Gastrocnemius medialis (tissue), 4 donors: ENCODE results near the gene RNASE13. TPM values are rescaled to one million over a fixed set of nuclear protein-coding genes. Genes with fewer than 3 reads are reported as not detected.

Source experiments
- ATAC-seq, 2 donors: fragments of 150-250 bp; one replicate each; pipeline ENCODE4 v1.9.1; 2016
- DNase-seq, 2 donors: peaks; one replicate each; pipeline ENCODE4 v3.0.0-alpha.2; 2019
- H3K27ac ChIP-seq, 4 donors: fragments of 200-600 bp; sonication (generic); 1 replicate in 1 of 4; 2 replicates in 3 of 4; pipeline ENCODE4 v1.5.1; 2016 to 2018; ENCODE audit warnings: mild to moderate bottlenecking in 2 of 4, moderate library complexity in 1 of 4
- H3K27me3 ChIP-seq, 3 donors: fragments of 200-600 bp; sonication (generic) in 2 of 3; 1 replicate in 1 of 3; 2 replicates in 2 of 3; pipeline versions ENCODE4 v1.5.1 to v1.6.0; 2016 to 2019; ENCODE audit warnings: mild to moderate bottlenecking in 1 of 3, moderate library complexity in 1 of 3
- H3K36me3 ChIP-seq, 2 donors: fragments of 200-600 bp; sonication (generic) in 1 of 2; one replicate each; pipeline ENCODE4 v1.5.1; 2017 to 2018
- H3K4me1 ChIP-seq, 2 donors: fragments of 200-600 bp; sonication (generic) in 1 of 2; one replicate each; pipeline ENCODE4 v1.5.1; 2016 to 2017; ENCODE audit warnings: mild to moderate bottlenecking in 2 of 2
- H3K4me3 ChIP-seq, 4 donors: fragments of 200-600 bp; sonication (generic) in 3 of 4; 1 replicate in 1 of 4; 2 replicates in 3 of 4; pipeline ENCODE4 v1.5.1; 2016 to 2019; ENCODE audit warnings: mild to moderate bottlenecking in 2 of 4
- H3K9me3 ChIP-seq, 3 donors: fragments of 200-600 bp; sonication (generic) in 2 of 3; 1 replicate in 1 of 3; 2 replicates in 2 of 3; pipeline ENCODE4 v1.5.1; 2016 to 2019
- CTCF ChIP-seq, 5 experiments: fragments of 450-650 bp in 3 of 5; fragments of 200-600 bp in 2 of 5; sonication (generic) in 2 of 5; IDR thresholded peaks in 4 of 5; conservative IDR thresholded peaks in 1 of 5; 1 replicate in 4 of 5; 2 replicates in 1 of 5; pipeline ENCODE4 v1.5.1; 2016 to 2019; ENCODE audit warnings: antibody characterized with exemption in 5 of 5, mild to moderate bottlenecking in 3 of 5, moderate library complexity in 3 of 5
- POLR2A ChIP-seq, 2 donors: fragments of 450-650 bp; IDR thresholded peaks; one replicate each; pipeline ENCODE4 v1.6.1; 2017; ENCODE audit warnings: antibody characterized with exemption in 2 of 2, mild to moderate bottlenecking in 2 of 2, moderate library complexity in 2 of 2
- in situ Hi-C, 4 donors: fragments of 200-750 bp; cut with MboI; loops; one replicate each; pipeline versions ENCODE4 v1.15.0 to v1.8.0; 2017; ENCODE audit warnings: low sequenced_read_pairs in 4 of 4
- intact Hi-C: fragments of 100-400 bp; cut with DNase I; formaldehyde crosslinking; loops from one replicate; pipeline ENCODE4 v1.15.1; 2023; ENCODE audit warnings: low total_unique reads
- total RNA-seq, 4 donors: library from RNA; depleted of rRNA; stranded (reverse); fragments of >200 nt; gene quantifications; one replicate each; pipeline versions ENCODE4 v1.1.0 to v1.2.3, GENCODE V29; 2016

RNASE13 gene
- total RNA-seq, 4 donors from 2014 or later, result not detected

DNA sequence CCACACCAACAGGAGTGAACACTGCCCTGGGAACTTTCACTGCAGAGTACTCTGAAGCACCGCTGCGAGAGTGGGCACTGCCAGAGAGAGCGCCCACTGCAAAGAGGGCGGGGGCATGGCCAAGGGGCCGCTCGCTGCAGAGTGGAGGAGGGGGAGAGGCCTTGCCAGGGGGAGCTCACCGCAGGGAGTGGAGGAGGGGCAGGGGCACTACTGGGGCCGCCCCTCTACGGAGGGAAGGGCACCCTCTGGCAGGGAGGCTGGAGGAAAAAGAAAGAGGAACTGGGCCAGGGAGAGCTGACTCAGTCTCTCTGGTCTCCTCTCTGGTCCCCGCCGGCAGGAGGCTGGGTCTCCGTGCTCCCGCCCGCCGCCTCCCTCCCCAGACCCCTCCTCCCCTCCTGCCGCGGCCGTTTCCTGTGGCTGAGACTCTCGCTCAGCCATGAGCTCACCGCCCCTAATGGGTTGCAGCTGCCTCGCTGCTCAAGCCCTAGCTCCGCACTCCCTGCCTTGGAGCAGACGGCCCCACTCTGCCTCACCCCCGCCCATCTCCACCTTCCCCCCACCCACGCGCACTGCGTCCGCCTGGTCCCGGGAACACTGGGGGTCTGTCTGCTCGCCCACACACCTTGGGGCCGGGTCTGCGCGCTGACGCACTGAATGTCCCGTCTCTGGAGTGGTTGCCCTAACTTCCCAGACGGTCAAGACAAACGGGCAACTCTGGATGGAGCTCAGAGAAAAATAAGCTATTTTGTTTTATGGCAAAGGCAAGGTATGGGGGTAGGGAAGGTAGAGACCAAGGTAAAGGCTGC, 36.8 kb upstream of the RNASE13 start:
- Histone ChIP-seq H3K4me1 (peaks cover 17 to 30% of the 10 kb centered on the region in 2 donors), H3K9me3 (no peaks in the 10 kb centered on the region), H3K27ac (peak overlapping the region; percentile 84 to 91 (median 88)), H3K27me3 (no peaks in the 10 kb centered on the region), H3K4me3 (peak overlapping the region; percentile 68 to 83 (median 74)), H3K36me3 (peaks cover 0 to 15% of the 10 kb centered on the region in 2 donors)
- ATAC-seq (peak; percentile 21 to 37), DNase-seq (peak; percentile 55 to 65)
- intact Hi-C loops, result no loop called here
- TF ChIP-seq CTCF (IDR thresholded peaks at IDR 0.05 in 4 of 5, conservative IDR thresholded peaks at IDR 0.05 in 1 of 5) (no peak), POLR2A (IDR thresholded peaks at IDR 0.05) (peak in 1 of 2 donors; percentile 19)
- in situ Hi-C loops, result loop anchor here in 1 of 4 donors (25.0 kb wide), 1 partner anchor 384 kb away; the partner anchor contains the start of genes ANG and RNASE4

- DNase-seq (peak in 1 of 2 donors; percentile 39), ATAC-seq (peak; percentile 26 to 37)
- peak overlapping the region; percentile 68 to 83 (median 74) for H3K4me3 ChIP-seq
- in situ Hi-C loops (loop anchor here in 1 of 4 donors (25.0 kb wide), 1 partner anchor 383 kb away; the partner anchor contains the start of genes ANG and RNASE4), intact Hi-C loops (loop anchor here (1.0 kb wide), 1 partner anchor 34 kb away; no protein-coding TSS in a partner anchor)
- no peaks in the 10 kb centered on the region for H3K27me3 ChIP-seq
- H3K36me3 ChIP-seq, result peaks cover 0 to 8% of the 10 kb centered on the region in 2 donors
- H3K4me1 ChIP-seq, result peaks cover 17 to 30% of the 10 kb centered on the region in 2 donors
- H3K9me3 ChIP-seq, result no peaks in the 10 kb centered on the region
- peak overlapping the region; percentile 84 to 91 (median 88) for H3K27ac ChIP-seq
- TF ChIP-seq CTCF (IDR thresholded peaks at IDR 0.05 in 4 of 5, conservative IDR thresholded peaks at IDR 0.05 in 1 of 5) (no peak), POLR2A (IDR thresholded peaks at IDR 0.05) (no peak)
Measured at GRCh38 chr14:21070610-21071224, 36.1 kb upstream of the RNASE13 start.

GRCh38 chr14:21070083-21070609, 35.5 kb upstream of the RNASE13 start, which contains the start of gene ARHGEF40:
TSS of gene ARHGEF40 (plus strand) at chr14:21070304. CDS start at chr14:21070397, 93 bp downstream.
- H3K36me3 ChIP-seq, result peaks cover 0 to 7% of the 10 kb centered on the region in 2 donors
- no peaks in the 10 kb centered on the region for H3K9me3 ChIP-seq
- H3K27me3 ChIP-seq, result no peaks in the 10 kb centered on the region
- peak within 1 kb of the TSS; percentile 68 to 83 (median 74) for H3K4me3 ChIP-seq
- ATAC-seq, result peak; percentile 69 to 72
- in situ Hi-C loops, result loop anchor here in 1 of 4 donors (25.0 kb wide), 1 partner anchor 383 kb away; the partner anchor contains the start of genes ANG and RNASE4
- intact Hi-C loops, result loop anchor here (1.0 kb wide), 1 partner anchor 34 kb away; no protein-coding TSS in a partner anchor
- H3K27ac ChIP-seq, result peak within 1 kb of the TSS; percentile 84 to 91 (median 88)
- TF ChIP-seq CTCF (IDR thresholded peaks at IDR 0.05 in 4 of 5, conservative IDR thresholded peaks at IDR 0.05 in 1 of 5) (no peak), POLR2A (IDR thresholded peaks at IDR 0.05) (peak; percentile 60 to 65)
- DNase-seq, result peak in 1 of 2 donors; percentile 70
- H3K4me1 ChIP-seq, result peaks cover 17 to 30% of the 10 kb centered on the region in 2 donors

GRCh38 chr14:21069388-21070082, 34.9 kb upstream of the RNASE13 start:
- Histone ChIP-seq H3K4me3 (peak overlapping the region; percentile 68 to 83 (median 74)), H3K27ac (peak overlapping the region; percentile 84 to 91 (median 88)), H3K27me3 (no peaks in the 10 kb centered on the region), H3K4me1 (peaks cover 17 to 30% of the 10 kb centered on the region in 2 donors), H3K9me3 (no peaks in the 10 kb centered on the region), H3K36me3 (peaks cover 0 to 7% of the 10 kb centered on the region in 2 donors)
- TF ChIP-seq POLR2A (IDR thresholded peaks at IDR 0.05), result no peak
- no peak for TF ChIP-seq CTCF (IDR thresholded peaks at IDR 0.05 in 4 of 5, conservative IDR thresholded peaks at IDR 0.05 in 1 of 5)
- ATAC-seq (peak in 1 of 2 donors; percentile 11), DNase-seq (no peak)
- intact Hi-C loops (loop anchor here (1.0 kb wide), 1 partner anchor 35 kb away; no protein-coding TSS in a partner anchor), in situ Hi-C loops (loop anchor here in 2 of 4 donors (5.0 to 25.0 kb wide), 3 partner anchors 33 to 382 kb away; partner anchors contain the start of genes ANG (in 1 of the 2), RNASE4 (in 1 of the 2) and TMEM253 (in 1 of the 2))
